GM23338 (cell line): ENCODE data around the gene STAT6. TPM values are rescaled to one million over a fixed set of nuclear protein-coding genes. Genes with fewer than 3 reads are reported as not detected.

ENCODE experiments used
- ATAC-seq: fragments of 200-7000 bp; cut with Tn5 transposase; 3 replicates; pipeline ENCODE4 v1.9.1; 2020
- DNase-seq: peaks from one replicate; pipeline ENCODE4 v3.0.0-alpha.2; 2015; ENCODE audit warnings: low spot score
- H2AFZ ChIP-seq: fragments of 200-600 bp; sonication (generic); 2 replicates; pipeline ENCODE4 v1.8.0; 2016; ENCODE audit warnings: antibody characterized with exemption, mild to moderate bottlenecking, moderate library complexity
- H3F3A ChIP-seq: fragments of 200-600 bp; sonication (generic); replicated peaks from 2 replicates; pipeline ENCODE4 v1.8.0; 2017; ENCODE audit warnings: antibody characterized with exemption, mixed run types, low read depth
- H3K27ac ChIP-seq: fragments of 200-600 bp; sonication (generic); 2 replicates; pipeline ENCODE4 v1.6.1; 2016; ENCODE audit warnings: low read depth
- H3K27me3 ChIP-seq: fragments of 200-600 bp; sonication (generic); 2 replicates; pipeline ENCODE4 v1.8.0; 2016; ENCODE audit warnings: mild to moderate bottlenecking, mixed run types, moderate library complexity; ENCODE audit not compliant: insufficient read depth
- H3K36me3 ChIP-seq: fragments of 200-600 bp; sonication (generic); 2 replicates; pipeline ENCODE4 v1.8.0; 2016; ENCODE audit warnings: mild to moderate bottlenecking; ENCODE audit not compliant: insufficient read depth
- H3K4me1 ChIP-seq: fragments of 200-600 bp; sonication (generic); 2 replicates; pipeline ENCODE4 v1.8.0; 2016; ENCODE audit warnings: mild to moderate bottlenecking, moderate library complexity; ENCODE audit not compliant: insufficient read depth
- H3K4me2 ChIP-seq: fragments of 200-600 bp; sonication (generic); 2 replicates; pipeline ENCODE4 v1.7.1; 2017; ENCODE audit warnings: mixed run types
- H3K4me3 ChIP-seq: fragments of 200-600 bp; sonication (generic); 2 replicates; pipeline ENCODE4 v1.6.1; 2016; ENCODE audit warnings: mixed run types
- H3K79me2 ChIP-seq: fragments of 200-600 bp; sonication (generic); replicated peaks from 2 replicates; pipeline ENCODE4 v1.8.0; 2017; ENCODE audit warnings: mild to moderate bottlenecking; ENCODE audit not compliant: insufficient read depth
- H3K9me2 ChIP-seq: fragments of 200-600 bp; sonication (generic); 2 replicates; pipeline ENCODE4 v1.8.0; 2017; ENCODE audit not compliant: insufficient read depth
- H4K20me1 ChIP-seq: fragments of 200-600 bp; sonication (generic); replicated peaks from 2 replicates; pipeline ENCODE4 v1.8.0; 2017; ENCODE audit warnings: mild to moderate bottlenecking; ENCODE audit not compliant: insufficient read depth
- H3K27ac Mint-ChIP-seq: 2 replicates; pipeline ENCODE4 v1.8.0; 2020; ENCODE audit warnings: inconsistent platforms, mild to moderate bottlenecking, moderate library complexity, mixed read lengths
- H3K27me3 Mint-ChIP-seq: 3 replicates; pipeline ENCODE4 v1.8.0; 2022; ENCODE audit warnings: low read depth, mild to moderate bottlenecking, moderate library complexity, mixed read lengths, inconsistent platforms; ENCODE audit not compliant: insufficient read depth, poor library complexity
- H3K36me3 Mint-ChIP-seq: 3 replicates; pipeline ENCODE4 v1.8.0; 2021; ENCODE audit warnings: low read depth, mild to moderate bottlenecking, inconsistent platforms, moderate library complexity, mixed read lengths
- H3K4me1 Mint-ChIP-seq: 3 replicates; pipeline ENCODE4 v1.8.0; 2020; ENCODE audit warnings: mild to moderate bottlenecking, inconsistent platforms, mixed read lengths
- H3K4me3 Mint-ChIP-seq: 3 replicates; pipeline ENCODE4 v1.8.0; 2021; ENCODE audit warnings: moderate library complexity, mild to moderate bottlenecking, inconsistent platforms, mixed read lengths
- H3K9me3 Mint-ChIP-seq: 3 replicates; pipeline ENCODE4 v1.8.0; 2020; ENCODE audit warnings: moderate library complexity, mild to moderate bottlenecking, inconsistent platforms, mixed read lengths
- CREB1 ChIP-seq: fragments of 250-450 bp; sonication (Bioruptor Pico); IDR thresholded peaks from 2 replicates; pipeline ENCODE4 v1.5.0; 2020; ENCODE audit warnings: low read depth, mild to moderate bottlenecking, moderate library complexity
- EZH2phosphoT487 ChIP-seq: fragments of 200-600 bp; sonication (generic); IDR thresholded peaks from one replicate; pipeline ENCODE4 v1.8.1; 2018; ENCODE audit warnings: antibody characterized with exemption; ENCODE audit not compliant: unreplicated experiment
- JUNB ChIP-seq: IDR thresholded peaks from one replicate; pipeline ENCODE4 v1.6.1; 2016; ENCODE audit warnings: antibody characterized with exemption; ENCODE audit not compliant: unreplicated experiment
- POLR2AphosphoS5 ChIP-seq: IDR thresholded peaks from 2 replicates; pipeline ENCODE4 v1.6.1; 2016; ENCODE audit warnings: antibody characterized with exemption, low read depth
- STAT1 ChIP-seq: IDR thresholded peaks from one replicate; pipeline ENCODE4 v1.6.1; 2016; ENCODE audit warnings: antibody characterized with exemption; ENCODE audit not compliant: unreplicated experiment
- ZNF114 ChIP-seq: fragments of 250-450 bp; sonication (Bioruptor Pico); IDR thresholded peaks from 2 replicates; pipeline ENCODE4 v1.5.0; 2020; ENCODE audit warnings: mild to moderate bottlenecking, moderate library complexity
- polyA plus RNA-seq: library from polyadenylated mRNA; unstranded; fragments of >200 nt; fragmentation: Nextera tagmentation; extraction: Ambion mirVana; gene quantifications from 2 replicates; pipeline ENCODE4 v1.2.1, GENCODE V29; 2016
- total RNA-seq: library from RNA; depleted of rRNA; stranded (reverse); fragments of >200 nt; shearing (Covaris generic); gene quantifications from 2 replicates; pipeline ENCODE4 v1.2.3, GENCODE V29; 2014
- TF ChIP-seq, protein P1 (sequence below): fragments of 250-450 bp; sonication (Bioruptor Pico); IDR thresholded peaks from 2 replicates; pipeline ENCODE4 v1.5.0; 2020; ENCODE audit warnings: mild to moderate bottlenecking, moderate library complexity

The STAT6 gene
- total and polyA plus RNA-seq, 2 experiments from 2014 or later = 14.3 to 28.1 TPM

DNA sequence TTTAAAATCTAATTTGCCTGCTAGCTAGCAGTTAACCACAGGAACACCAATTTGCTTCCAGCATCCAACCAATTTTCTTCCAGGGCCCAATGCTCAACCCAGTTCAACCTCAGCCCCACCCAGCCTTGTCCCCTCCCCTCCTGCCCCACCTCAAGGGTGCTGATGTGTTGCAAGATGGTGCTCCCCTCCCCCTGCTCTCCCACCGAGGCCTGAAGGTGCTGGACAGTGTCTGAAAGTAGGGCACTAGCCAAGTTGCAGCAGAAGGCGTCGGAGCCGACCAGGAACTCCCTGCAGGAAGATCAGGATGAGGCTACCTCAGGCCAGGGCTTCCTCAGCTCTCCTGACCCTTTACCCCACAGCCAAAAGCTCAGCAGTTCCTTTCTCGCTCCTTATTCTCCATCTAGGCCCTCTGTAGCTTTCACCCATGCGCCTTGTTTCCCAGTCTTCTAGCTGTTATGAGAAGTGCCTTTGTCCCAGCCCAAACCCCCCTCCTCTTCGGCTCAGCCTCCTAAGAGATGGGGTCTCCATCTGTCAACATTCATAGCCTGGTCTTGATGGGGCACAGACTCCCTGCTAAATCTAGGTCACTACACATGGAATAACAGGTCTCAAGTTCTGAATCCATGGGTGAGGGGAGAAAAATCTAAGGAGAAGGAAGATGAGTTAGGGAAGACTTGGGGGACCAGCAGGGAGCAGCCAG is 3.6 kb downstream of the STAT6 start (continued):
- TF ChIP-seq, protein P1, sequence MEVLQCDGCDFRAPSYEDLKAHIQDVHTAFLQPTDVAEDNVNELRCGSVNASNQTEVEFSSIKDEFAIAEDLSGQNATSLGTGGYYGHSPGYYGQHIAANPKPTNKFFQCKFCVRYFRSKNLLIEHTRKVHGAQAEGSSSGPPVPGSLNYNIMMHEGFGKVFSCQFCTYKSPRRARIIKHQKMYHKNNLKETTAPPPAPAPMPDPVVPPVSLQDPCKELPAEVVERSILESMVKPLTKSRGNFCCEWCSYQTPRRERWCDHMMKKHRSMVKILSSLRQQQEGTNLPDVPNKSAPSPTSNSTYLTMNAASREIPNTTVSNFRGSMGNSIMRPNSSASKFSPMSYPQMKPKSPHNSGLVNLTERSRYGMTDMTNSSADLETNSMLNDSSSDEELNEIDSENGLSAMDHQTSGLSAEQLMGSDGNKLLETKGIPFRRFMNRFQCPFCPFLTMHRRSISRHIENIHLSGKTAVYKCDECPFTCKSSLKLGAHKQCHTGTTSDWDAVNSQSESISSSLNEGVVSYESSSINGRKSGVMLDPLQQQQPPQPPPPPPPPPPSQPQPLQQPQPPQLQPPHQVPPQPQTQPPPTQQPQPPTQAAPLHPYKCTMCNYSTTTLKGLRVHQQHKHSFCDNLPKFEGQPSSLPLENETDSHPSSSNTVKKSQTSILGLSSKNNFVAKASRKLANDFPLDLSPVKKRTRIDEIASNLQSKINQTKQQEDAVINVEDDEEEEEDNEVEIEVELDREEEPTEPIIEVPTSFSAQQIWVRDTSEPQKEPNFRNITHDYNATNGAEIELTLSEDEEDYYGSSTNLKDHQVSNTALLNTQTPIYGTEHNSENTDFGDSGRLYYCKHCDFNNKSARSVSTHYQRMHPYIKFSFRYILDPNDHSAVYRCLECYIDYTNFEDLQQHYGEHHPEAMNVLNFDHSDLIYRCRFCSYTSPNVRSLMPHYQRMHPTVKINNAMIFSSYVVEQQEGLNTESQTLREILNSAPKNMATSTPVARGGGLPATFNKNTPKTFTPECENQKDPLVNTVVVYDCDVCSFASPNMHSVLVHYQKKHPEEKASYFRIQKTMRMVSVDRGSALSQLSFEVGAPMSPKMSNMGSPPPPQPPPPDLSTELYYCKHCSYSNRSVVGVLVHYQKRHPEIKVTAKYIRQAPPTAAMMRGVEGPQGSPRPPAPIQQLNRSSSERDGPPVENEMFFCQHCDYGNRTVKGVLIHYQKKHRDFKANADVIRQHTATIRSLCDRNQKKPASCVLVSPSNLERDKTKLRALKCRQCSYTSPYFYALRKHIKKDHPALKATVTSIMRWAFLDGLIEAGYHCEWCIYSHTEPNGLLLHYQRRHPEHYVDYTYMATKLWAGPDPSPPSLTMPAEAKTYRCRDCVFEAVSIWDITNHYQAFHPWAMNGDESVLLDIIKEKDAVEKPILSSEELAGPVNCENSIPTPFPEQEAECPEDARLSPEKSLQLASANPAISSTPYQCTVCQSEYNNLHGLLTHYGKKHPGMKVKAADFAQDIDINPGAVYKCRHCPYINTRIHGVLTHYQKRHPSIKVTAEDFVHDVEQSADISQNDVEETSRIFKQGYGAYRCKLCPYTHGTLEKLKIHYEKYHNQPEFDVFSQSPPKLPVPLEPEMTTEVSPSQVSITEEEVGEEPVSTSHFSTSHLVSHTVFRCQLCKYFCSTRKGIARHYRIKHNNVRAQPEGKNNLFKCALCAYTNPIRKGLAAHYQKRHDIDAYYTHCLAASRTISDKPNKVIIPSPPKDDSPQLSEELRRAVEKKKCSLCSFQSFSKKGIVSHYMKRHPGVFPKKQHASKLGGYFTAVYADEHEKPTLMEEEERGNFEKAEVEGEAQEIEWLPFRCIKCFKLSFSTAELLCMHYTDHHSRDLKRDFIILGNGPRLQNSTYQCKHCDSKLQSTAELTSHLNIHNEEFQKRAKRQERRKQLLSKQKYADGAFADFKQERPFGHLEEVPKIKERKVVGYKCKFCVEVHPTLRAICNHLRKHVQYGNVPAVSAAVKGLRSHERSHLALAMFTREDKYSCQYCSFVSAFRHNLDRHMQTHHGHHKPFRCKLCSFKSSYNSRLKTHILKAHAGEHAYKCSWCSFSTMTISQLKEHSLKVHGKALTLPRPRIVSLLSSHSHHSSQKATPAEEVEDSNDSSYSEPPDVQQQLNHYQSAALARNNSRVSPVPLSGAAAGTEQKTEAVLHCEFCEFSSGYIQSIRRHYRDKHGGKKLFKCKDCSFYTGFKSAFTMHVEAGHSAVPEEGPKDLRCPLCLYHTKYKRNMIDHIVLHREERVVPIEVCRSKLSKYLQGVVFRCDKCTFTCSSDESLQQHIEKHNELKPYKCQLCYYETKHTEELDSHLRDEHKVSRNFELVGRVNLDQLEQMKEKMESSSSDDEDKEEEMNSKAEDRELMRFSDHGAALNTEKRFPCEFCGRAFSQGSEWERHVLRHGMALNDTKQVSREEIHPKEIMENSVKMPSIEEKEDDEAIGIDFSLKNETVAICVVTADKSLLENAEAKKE = no peak
- TF ChIP-seq ZNF114 (no peak), EZH2phosphoT487 (no peak), POLR2AphosphoS5 (no peak)

DNA sequence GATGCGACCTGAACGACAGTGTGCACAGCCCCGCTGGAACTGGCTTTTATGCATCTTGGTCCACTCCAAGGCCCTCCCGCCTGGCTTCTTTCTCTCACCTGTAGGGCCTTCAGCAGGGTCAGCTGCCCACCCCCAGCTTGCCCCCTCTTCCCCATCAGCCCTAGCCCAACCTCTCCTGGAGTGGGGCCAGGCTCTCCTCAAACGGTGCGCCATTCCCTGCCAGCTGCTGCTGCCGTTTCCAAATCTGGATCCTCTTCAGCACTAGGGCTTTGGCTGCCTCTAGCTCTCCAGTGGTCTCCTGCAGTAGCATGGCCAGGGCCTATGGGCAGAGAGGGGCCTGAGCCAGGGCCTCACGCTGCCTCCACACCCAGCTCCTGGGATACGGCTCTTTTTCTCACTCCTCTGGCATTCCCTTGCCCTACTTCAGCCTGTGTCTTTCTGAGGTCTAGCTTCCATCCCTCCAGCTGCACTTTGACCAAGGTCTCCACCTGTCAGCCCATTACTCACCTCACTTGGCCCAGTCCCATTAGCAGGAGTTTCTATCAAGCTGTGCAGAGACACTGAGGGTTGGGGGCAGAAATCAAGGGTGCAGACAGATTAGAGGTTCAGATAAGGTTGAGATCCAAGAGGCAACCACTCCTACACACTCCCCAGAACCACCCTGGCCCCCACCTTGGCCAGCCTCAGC is 5.0 kb downstream of the STAT6 start:
- ATAC-seq = no peak
- no peak overlapping the region for H2AFZ ChIP-seq
- no peak for DNase-seq
- H4K20me1 ChIP-seq = no peaks in the 10 kb centered on the region
- H3K27me3 Mint-ChIP-seq = peaks cover 12% of the 10 kb centered on the region
- H3K4me1 Mint-ChIP-seq = peaks cover 16% of the 10 kb centered on the region
- peaks cover 17% of the 10 kb centered on the region for H3K4me1 ChIP-seq
- H3K36me3 ChIP-seq = no peaks in the 10 kb centered on the region
- no peaks in the 10 kb centered on the region; the same call in 2 of the 3 replicates for H3K9me3 Mint-ChIP-seq
- H3K9me2 ChIP-seq = no peaks in the 10 kb centered on the region
- peaks cover 9% of the 10 kb centered on the region for H3K79me2 ChIP-seq
- H3K4me2 ChIP-seq = no peak overlapping the region
- TF ChIP-seq STAT1 (no peak), JUNB (no peak), POLR2AphosphoS5 (no peak), CREB1 (CRISPR knock-in tag) (no peak)
- TF ChIP-seq, protein P1 = no peak
- H3F3A ChIP-seq = peaks cover 6% of the 10 kb centered on the region
- no peak overlapping the region for H3K27ac Mint-ChIP-seq
- no peak overlapping the region for H3K4me3 Mint-ChIP-seq
- H3K27me3 ChIP-seq = no peaks in the 10 kb centered on the region
- no peak overlapping the region for H3K27ac ChIP-seq
- H3K36me3 Mint-ChIP-seq = peaks cover 32% of the 10 kb centered on the region
- no peak overlapping the region for H3K4me3 ChIP-seq
